ENCODE measurements around the gene ATG7.
"Not testable (repeated sequence)": the region's sequence is repeated elsewhere in the genome, so short reads cannot be mapped to it uniquely, and the experiment has no call there.

The ATG7 gene

DNA sequence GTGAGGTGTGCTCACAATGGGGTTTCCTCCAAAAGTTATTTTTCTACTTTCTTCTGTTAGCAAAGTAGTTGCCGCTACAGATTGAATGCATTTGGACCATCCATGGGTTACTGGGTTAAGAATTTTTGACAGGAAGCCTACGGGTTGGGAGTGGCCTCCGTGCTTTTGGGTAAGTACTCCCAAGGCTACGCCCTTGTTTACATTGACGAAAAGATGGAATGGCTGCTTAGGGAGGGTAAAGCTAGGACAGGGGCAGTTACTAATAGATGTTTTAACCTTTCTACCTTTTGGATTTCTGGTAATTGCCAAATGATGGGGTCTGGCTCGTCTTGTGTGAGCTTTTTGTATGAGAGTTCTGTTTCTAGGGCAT lies 20.4 kb upstream of the ATG7 start:
- no peak for ATAC-seq
- DNase-seq = no peak

DNA sequence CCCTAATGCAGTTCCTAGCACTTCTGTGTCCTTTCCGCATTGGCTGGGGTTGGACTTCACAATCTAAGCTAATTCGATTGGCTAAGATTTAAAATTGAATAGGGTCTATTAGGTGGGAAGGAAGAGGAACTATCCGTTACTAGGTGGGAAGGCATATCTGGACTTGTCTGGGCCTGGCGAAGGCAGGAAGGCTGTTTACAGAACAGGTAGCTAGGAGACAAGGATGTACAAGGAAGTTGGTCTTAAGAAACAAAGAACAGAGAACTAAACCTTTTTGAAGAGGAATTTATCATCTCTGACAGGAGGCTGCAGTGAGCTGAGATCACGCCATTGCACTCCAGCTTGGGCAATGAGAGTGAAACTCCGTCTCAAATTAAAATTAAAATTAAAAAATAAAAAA lies 17.3 kb upstream of the ATG7 start:
- ATAC-seq (no peak), DNase-seq (no peak)

DNA sequence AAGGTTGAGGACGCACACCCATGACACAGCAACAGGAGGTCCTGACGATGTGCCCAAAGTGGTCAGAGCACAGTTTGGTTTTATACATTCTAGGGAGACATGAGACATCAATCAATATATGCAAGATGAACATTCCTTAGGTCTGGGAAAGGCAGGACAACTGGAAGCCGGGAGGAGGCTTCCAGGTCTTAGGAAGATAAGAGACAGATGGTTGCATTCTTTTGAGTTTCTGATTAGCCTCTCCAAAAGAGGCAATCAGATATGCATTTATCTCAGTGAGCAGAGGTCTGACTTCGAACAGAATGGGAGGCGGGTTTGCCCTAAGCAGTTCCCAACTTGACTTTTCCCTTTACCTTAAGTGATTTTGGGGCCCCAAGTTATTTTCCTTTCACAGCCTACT lies 16.7 kb upstream of the ATG7 start:
- not testable (repeated sequence) for DNase-seq, ATAC-seq

DNA sequence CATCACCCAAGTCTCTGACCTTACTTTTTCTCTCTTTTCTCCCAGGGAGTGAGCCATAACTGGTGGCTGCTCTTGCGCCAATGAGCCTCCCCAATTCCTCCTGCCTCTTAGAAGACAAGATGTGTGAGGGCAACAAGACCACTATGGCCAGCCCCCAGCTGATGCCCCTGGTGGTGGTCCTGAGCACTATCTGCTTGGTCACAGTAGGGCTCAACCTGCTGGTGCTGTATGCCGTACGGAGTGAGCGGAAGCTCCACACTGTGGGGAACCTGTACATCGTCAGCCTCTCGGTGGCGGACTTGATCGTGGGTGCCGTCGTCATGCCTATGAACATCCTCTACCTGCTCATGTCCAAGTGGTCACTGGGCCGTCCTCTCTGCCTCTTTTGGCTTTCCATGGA lies 13.2 kb upstream of the ATG7 start:
- ATAC-seq (no peak), DNase-seq (no peak)

DNA sequence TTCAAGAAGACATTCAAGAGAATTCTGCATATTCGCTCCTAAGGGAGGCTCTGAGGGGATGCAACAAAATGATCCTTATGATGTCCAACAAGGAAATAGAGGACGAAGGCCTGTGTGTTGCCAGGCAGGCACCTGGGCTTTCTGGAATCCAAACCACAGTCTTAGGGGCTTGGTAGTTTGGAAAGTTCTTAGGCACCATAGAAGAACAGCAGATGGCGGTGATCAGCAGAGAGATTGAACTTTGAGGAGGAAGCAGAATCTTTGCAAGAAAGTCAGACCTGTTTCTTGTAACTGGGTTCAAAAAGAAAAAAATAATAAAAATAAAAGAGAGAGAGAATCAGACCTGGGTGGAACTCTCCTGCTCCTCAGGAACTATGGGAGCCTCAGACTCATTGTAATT lies 11.7 kb upstream of the ATG7 start:
- no peak for DNase-seq
- no peak for ATAC-seq

DNA sequence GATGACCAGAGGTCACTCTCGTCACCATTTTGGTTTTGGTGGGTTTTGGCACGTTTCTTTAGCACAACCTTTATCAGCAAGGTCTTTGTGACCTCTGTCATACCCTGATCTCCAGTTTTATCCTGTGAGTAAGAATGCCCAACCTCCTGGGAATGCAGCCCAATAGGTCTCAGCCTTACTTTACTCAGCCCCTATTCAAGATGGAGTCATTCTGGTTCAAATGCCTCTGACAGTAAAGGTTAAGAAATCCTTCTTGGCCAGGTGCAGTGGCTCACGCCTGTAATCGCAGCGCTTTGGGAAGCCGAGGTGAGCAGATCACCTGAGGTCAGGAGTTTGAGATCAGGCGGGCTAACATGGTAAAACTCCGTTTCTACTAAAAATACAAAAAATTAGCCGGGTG lies 3.2 kb upstream of the ATG7 start:
- no peak for ATAC-seq
- DNase-seq = no peak

DNA sequence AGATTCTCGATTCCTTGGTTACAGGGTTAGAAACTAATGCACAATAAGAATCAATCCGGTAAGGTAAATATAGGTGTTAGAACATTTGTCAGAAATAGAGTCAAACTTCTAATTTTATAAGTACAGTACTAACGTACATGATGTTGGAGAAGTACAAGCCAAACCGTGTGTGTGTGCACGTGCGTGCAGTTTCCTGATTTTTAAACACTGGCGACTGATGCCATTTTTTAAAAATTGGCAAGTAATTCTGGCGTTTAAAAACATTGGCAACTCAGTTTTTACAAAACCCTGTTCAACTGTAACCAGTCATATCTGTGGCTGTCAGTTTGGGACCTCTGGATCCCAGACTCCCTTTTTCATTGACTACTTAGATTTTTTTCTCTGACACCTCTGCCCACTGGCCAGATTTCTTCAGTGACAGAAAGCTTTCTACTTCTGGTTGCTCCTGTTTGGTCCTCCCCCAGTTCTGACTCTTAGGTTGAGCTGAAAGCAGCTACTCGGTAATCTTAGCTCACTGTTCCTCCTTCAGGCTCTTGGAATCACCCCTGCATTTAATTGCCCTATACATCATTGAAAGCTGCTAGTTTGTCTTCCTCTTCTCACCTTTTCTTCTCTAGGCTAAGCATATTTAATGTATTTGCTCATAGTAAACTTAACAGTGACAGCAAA lies 843 bp downstream of the ATG7 start:
- no peak for ATAC-seq
- DNase-seq = no peak

DNA sequence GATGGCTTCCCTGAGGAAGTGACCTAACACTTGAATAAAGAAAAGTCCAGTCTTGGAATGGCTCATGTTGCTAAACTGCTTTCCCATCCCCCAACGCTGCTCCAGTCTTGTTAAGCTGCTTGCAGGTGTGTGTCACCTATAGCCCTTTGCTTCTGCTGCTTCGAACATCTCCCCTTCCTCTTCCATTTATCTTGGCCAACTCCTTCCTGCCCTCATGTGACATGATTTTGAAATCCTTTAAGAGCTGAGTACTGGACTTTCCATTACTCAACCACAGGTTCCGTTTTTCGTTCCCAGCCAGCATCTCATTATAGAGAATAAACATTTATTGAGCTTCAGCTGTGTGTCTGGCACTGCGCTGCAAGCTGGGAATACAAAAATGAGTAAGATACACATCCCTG lies 1.7 kb downstream of the ATG7 start:
- DNase-seq (no peak), ATAC-seq (no peak)

DNA sequence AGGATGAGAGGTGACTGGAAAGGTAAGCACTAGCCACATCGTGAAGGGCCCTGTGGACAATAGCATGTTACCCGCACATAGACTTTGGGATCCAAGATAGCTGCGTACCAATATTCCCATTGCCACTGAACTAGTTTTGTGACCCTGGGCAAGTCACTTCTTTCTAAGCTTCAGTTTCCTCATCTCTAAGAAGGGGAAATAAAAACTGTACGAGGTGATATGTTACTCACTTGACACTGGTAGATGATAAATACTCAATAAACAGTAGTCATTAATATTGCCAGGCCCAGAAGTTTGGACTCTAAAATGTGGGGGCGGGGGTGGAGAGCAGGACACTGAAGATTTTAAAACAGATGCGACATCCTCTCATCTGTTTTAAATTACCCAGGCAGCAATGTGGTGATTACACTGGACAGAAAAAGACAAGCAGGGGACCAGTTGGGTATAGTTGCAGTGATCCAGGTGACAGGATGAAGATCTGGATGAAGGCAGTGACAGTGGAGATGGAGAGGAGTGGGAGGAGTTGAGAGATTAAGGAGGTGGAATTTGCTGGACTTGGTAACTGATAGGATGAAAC lies 2.5 kb downstream of the ATG7 start:
- DNase-seq (no peak), ATAC-seq (no peak)

DNA sequence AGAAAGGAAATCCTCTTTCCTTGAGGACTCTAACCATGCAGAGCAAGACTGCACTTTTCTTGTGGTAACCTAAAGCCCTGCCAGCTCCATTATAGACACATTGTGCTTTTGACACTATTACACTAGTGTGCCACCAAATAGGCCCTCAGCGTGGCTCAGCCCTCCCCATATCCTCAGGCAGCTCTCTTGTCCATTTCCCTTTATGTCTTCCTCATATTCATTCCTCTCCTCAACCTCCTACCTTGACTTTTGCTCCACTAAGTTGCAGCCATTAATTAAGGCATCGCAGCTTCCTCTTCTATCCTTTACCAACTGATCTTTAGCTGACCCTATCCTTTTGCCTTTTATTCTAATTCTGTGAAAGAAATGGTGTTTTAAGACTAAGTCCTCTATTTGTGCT lies 3.7 kb downstream of the ATG7 start:
- DNase-seq = no peak
- no peak for ATAC-seq

DNA sequence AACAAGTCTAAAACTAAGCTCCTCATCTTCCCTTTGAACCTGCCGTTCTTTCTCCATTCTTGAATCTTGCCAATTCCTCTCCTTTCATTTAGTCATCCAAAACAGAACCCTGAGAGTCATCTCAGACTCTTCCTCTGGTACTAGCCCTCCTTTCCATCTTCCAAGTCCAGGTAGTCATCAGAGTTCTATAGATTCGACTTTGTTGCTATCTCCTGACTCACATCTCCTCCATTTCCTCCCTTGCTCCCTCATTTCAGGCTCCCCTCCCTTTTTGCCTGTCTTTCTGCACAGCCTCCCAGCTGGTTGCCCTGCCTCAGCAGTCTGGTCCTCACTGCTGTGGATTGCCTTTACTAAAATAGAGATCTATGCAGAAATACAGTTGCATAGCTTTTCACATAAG lies 4.7 kb downstream of the ATG7 start:
- ATAC-seq (no peak), DNase-seq (no peak)

DNA sequence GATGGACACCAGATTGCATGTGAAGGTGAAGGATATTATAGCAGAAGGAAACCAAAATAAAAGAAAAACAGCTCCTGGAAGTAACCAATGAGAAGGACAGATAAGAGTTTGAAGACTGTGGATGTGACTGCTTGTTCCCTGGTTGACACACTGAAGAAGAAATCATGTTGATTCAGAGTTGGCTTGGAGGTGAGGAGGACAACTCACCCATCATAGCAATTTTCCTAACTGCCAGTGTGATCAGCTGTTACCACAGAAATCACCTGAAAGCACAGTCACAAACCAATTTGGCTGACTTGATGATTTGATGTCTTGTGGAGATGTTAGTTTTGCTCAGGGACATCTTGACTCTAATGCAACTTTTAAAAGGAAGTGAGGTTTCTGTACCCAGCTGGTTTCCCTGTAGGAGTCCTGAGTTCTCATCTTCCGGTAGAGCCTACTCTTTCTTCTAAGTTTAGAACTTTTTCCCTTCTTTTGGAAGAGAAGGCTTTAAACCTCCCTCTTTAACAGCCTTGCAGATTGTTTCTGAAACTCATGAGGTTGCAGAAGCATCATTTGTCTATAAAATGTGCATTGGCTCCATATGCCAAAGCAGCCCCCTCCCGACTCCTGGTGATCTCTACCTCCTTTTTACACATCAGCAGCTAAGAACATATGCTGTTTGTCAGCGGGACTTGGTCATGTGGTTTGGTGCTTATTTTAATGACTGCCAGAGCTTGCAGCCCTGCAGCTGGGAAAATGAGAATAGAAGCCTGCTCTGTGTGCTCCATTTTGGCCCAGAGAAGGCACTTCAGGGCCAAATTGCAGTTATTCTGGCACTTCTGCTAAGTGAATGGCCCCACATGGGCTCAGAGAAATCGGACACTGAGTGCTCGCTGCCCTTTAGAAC lies 10.3 kb downstream of the ATG7 start:
- DNase-seq (no peak), ATAC-seq (no peak)

DNA sequence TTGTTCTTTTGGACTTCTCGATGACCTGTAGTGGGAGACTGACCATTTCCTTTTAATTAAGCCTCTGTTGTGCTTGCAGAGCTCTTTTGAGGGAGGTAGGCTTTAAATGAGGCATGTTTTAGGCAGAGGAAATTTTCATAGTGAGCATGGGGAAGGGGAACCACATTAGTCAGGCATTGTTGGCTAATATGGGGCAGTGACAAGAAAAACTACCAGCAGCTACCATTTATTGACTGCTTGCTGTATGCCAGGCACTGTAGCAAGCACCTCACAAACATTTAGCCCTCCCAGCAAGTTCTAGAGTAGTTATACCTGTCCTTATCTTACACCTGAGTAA lies 10.9 kb downstream of the ATG7 start:
- DNase-seq (no peak), ATAC-seq (no peak)

DNA sequence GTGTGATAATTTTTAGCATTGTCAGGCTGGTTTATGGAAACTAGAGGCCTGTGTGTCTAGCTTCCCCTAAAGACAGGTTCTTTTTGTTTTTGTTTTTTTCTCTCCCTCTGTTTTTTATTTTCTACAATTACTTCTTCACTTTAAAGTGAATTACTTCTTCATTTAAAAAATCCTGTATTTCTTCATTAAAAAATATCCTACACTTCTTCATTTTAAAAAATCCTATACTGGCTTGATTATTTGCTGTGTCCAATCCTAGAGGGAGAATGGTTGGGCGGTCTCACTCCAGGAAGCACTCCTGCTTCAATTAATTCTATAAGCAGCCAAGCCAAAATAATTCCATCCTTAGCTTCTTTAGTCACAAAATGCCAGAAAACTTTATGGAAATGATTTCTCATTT lies 11.8 kb downstream of the ATG7 start:
- no peak for ATAC-seq
- DNase-seq = no peak

DNA sequence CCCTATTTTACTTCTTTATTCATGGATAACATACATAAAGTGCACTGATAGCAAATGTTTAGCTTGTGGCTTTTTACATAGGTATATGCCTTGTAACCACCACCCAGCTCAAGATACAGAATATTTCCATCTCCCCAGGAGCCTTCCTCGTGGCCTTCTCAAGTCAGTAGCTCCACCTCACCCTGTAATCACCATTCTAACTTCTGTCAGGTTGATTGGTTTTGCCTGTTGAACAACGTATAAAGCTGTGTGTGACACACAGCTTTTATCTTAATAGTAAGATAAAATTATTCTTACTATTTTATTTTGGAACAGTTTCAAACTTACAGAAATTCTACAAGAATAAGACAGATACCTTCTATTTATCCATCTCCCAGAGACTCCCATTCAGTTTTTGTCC lies 13.3 kb downstream of the ATG7 start:
- DNase-seq (no peak), ATAC-seq (no peak)

DNA sequence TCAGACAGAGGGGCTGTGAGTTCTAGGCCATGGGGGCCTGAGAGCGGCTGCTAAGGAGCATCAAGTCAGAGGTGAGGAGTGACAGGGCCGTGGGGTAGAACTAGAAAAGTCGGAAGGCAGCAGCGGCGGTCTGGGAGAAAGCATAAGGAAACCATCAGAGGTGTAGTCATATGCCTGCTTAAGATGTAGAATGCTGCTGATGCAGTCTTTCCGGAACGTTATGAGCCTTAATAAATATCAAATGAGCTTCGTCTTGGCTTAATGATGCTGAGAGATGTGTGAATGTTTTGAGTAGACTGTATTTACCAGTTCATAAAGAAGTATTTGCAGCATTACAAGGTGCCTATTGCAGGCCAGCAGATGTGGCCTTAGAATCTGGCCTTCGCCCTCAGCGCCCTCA lies 15.2 kb downstream of the ATG7 start:
- ATAC-seq (no peak), DNase-seq (no peak)

DNA sequence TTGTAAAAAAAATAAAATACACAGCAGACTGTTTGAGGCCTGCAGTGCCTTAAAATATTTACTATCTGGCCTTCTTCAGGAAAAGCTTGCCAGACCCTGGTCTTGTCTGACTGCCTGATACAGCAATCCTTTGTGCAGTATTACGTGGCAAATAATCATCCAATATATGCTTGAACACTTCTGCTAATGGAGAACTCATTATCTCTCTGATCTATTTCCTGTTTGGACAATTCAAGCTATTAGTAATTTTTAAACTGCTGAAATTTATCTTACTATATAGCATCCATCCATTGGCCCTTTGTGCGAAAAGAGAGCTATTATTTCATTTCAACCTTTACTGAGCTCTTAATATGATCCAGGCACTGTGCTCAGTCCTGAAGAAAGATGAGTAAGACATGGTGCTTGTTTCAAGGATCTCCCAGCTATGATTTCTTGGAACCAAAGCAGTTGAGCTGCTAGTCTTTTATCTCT lies 15.9 kb downstream of the ATG7 start:
- ATAC-seq = no peak
- DNase-seq = no peak

DNA sequence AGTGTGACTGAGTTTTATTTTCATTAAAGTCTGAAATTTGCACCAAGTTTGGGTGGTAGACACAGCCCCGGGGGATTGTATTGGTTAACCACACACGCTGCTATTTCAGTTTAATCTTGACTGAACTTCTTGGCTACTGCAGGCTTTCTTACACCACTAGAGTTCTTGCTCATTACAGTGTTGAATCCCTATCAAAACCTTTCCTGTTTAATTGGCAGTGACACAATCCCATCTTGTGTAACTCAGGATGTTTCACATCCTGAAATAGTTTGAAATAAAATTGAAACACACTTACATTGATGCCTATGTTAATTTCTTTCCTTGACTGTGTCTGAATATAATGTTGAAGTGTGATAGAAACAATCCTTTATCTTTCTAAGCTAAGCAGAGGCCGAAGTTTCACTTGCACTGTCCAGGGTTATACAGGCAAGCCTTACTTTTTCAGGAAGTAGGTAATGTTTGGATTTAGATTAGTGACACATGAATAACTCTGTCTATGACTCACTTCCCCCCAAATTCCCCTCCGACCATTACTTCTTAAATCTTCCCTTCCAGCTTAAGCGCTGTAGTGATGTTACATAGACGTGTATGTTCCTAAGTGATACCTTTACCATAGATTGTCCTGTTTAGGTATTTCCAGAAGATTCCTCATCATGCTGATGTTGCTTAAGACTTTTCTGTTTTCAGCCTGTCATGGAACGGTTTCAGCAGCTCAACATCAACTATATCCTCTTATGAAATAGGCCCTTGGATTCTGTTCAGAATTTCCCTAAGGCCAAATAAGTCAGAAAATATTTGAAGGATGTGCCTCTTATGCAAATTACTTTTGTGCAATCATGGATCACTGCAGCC lies 16.8 kb downstream of the ATG7 start:
- ATAC-seq (peak; percentile 67), DNase-seq (peak; percentile 27)

DNA sequence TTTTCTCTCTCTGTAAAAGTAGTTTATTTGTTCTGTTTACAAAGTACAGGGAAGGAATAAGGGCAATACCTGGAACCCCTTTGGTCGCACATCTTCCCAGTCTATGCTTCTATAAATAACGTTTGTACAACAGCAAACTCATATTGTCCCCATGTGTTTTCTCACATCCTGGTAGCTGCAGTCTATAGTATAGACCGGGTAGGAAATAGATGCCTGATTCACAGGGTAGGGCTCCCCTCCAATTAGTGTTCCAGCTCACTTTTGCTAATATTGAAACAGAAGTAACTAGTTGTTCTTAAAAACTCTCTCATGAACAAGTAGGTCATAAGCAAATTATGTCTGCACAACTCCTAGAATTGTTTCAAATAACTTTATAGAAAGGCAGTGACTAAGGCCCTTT lies 17.7 kb downstream of the ATG7 start:
- DNase-seq = no peak
- ATAC-seq = no peak

DNA sequence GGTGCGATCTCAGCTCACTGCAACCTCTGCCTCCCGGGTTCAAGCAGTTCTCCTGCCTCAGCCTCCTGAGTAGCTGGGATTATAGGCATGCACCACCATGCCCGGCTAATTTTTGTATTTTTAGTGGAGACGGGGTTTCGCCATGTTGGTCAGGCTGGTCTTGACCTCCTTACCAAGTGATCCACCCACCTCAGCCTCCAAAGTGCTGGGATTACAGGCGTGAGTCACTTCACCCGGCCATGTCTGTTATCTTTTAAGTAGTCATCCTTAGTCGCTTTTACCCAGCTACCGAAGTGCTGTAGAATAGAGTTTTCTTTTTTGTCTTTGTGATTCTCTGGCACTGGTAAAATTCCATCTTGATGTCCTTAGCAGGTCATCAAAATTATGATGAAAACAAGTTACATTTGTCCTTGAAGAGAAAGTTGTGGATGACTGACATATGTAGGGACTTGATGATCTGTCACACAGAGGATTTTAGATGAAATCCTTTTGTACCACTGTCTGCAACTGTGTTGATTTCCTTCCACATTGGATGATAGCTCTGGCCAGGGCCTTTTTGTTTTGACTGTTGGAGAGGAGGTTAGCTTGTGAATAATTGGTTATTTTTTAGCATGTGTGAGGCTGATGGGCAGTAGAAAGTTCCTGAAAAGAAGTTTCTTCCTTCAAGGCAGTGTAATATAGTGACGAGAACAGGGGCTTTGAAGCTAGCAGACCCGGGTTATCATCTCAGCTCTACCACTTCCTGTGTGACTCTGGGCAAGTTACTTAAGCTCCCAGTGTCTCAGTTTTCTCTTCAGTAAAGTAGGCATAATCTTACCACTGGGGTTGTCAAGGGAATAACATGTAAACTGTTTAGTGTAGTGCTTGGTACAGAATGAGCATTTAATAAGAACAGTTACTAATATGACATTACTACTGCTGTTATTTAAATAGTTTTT lies 18.8 kb downstream of the ATG7 start:
- ATAC-seq (peak; percentile 72), DNase-seq (peak; percentile 34)

DNA sequence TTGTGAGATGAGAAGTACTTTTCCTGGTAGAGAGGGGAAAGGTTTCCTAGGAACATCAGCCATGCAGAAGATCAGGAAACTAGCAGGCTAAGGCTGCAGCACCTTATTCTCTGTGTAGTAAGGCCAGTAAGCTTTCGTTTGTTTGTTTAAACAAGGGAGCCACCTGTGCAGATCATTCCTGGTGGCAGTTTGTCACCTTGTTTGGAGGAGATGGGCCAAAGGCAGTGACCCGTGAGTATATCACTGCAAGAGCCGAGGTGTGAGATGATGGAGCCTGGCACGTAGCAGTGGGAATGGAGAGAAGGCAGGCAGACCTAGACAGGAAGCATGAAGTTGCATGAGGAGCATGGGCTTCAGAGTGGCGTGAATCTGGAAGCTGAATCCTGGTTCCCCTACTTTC lies 19.6 kb downstream of the ATG7 start:
- ATAC-seq = no peak
- DNase-seq = no peak

DNA sequence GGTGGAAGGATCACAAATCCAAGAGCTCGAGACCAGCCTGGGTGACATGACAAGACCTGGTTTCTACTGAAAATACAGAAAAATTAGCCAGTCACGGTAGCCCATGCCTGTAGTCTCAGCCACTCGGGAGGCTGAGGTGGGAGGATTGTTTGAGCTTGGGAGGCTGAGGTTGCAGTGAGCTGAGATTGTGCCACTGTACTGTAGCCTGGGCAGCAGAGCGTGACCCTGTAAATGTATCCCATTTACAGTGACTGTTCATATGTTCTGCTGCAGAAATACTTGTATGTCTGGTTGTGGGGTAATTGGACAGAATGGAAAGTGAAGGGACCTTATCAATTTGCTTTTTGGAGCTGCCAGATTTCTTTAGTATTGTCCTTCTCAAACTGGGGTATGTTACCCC lies 24.9 kb downstream of the ATG7 start:
- DNase-seq = no peak
- ATAC-seq = no peak
